ENCODE results near the gene CELSR1.

The CELSR1 gene

GRCh38 chr22:46355996-46356471 lies 181.4 kb downstream of the CELSR1 start:
- DNase-seq (ENCODE audit: low read depth), result no peak
- no peak overlapping the region for H3K4me3 ChIP-seq (ENCODE audit: control insufficient read depth, low read depth, low read length)
- TF ChIP-seq CTCF (conservative IDR thresholded peaks at IDR 0.05; ENCODE audit: control insufficient read depth, insufficient read depth, low read depth, low read length), result no peak

- DNase-seq (ENCODE audit: low read depth), result peak; percentile 56
- peak; percentile 67 for TF ChIP-seq CTCF (conservative IDR thresholded peaks at IDR 0.05; ENCODE audit: control insufficient read depth, insufficient read depth, low read depth, low read length)
Observed at GRCh38 chr22:46355369-46355995, 181.9 kb downstream of the CELSR1 start.

GRCh38 chr22:46354993-46355305 lies 182.5 kb downstream of the CELSR1 start:
- no peak for DNase-seq (ENCODE audit: low read depth)
- no peak for TF ChIP-seq CTCF (conservative IDR thresholded peaks at IDR 0.05; ENCODE audit: control insufficient read depth, insufficient read depth, low read depth, low read length)

More at GRCh38 chr22:46355369-46355995, 181.9 kb downstream of the CELSR1 start:
- H3K4me3 ChIP-seq (ENCODE audit: control insufficient read depth, low read depth, low read length), result no peak overlapping the region

GRCh38 chr22:46354176-46354992 lies 183.0 kb downstream of the CELSR1 start:
- no peak overlapping the region for H3K4me3 ChIP-seq (ENCODE audit: control insufficient read depth, low read depth, low read length)
- no peak for TF ChIP-seq CTCF (conservative IDR thresholded peaks at IDR 0.05; ENCODE audit: control insufficient read depth, insufficient read depth, low read depth, low read length)
- no peak for DNase-seq (ENCODE audit: low read depth)

More at GRCh38 chr22:46354993-46355305, 182.5 kb downstream of the CELSR1 start:
- no peak overlapping the region for H3K4me3 ChIP-seq (ENCODE audit: control insufficient read depth, low read depth, low read length)

- H3K4me3 ChIP-seq (ENCODE audit: control insufficient read depth, low read depth, low read length), result no peak overlapping the region
- DNase-seq (ENCODE audit: low read depth), result peak; percentile 12
- TF ChIP-seq CTCF (conservative IDR thresholded peaks at IDR 0.05; ENCODE audit: control insufficient read depth, insufficient read depth, low read depth, low read length), result no peak
Observed at GRCh38 chr22:46353483-46354105, 183.8 kb downstream of the CELSR1 start.

- TF ChIP-seq CTCF (conservative IDR thresholded peaks at IDR 0.05; ENCODE audit: control insufficient read depth, insufficient read depth, low read depth, low read length), result no peak
- DNase-seq (ENCODE audit: low read depth), result peak; percentile 40
Observed at GRCh38 chr22:46352691-46353386, 184.6 kb downstream of the CELSR1 start.

More at GRCh38 chr22:46352691-46353386, 184.6 kb downstream of the CELSR1 start:
- H3K4me3 ChIP-seq (ENCODE audit: control insufficient read depth, low read depth, low read length), result no peak overlapping the region
